OCI-LY7 (cell line): ENCODE data around the gene SLC22A4.

Experiments
- EZH2phosphoT487 ChIP-seq: fragments of 200-600 bp; sonication (generic); IDR thresholded peaks from 2 replicates; pipeline ENCODE4 v1.6.1; 2018; ENCODE audit warnings: low read depth, borderline replicate concordance, mild to moderate bottlenecking, mixed run types, antibody characterized with exemption, low read length, moderate library complexity, mixed read lengths
- TF ChIP-seq, protein P1 (sequence below): fragments of 200-600 bp; sonication (generic); conservative IDR thresholded peaks from 2 replicates; pipeline ENCODE4 v1.5.1; 2014; ENCODE audit warnings: mild to moderate bottlenecking, antibody characterized with exemption, low read length, moderate library complexity, mixed read lengths

DNA sequence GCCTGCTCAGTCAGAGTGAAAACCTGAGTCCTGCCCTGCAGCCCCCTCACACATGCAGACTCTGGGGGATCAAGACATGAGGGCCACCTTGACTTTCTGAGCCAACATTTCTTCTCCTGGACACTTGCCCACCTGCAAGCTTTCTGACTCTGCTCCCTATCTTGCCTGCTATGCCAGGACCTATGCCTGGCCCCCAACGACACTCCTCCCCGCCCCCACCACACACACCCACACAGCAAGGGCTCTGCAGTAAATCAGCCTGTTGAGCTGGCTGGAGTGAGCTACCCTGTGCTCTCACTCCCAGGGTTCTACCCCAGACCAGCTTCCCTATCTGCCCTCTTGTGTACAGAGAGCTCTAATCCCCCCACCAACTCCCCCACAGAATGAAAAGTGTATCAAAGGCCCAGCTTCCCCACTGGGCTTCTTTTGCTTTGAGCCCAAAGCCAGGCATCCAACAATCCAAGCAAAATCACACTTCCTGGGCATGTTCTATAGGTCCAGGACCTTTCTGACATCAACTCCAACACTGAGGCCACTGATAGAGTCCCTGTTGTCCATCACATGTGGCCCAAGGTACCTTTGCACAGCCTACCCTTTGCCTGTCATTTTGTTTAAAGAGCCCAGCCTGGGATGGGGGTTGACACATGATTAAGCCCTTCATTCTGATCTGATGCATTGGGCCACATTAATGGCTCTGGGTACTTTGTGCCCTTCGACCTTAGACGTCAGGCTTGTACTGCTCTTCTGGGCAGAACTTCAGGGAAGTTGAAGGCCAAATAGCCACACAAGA lies 29.5 kb upstream of the SLC22A4 start:
- TF ChIP-seq, protein P1, sequence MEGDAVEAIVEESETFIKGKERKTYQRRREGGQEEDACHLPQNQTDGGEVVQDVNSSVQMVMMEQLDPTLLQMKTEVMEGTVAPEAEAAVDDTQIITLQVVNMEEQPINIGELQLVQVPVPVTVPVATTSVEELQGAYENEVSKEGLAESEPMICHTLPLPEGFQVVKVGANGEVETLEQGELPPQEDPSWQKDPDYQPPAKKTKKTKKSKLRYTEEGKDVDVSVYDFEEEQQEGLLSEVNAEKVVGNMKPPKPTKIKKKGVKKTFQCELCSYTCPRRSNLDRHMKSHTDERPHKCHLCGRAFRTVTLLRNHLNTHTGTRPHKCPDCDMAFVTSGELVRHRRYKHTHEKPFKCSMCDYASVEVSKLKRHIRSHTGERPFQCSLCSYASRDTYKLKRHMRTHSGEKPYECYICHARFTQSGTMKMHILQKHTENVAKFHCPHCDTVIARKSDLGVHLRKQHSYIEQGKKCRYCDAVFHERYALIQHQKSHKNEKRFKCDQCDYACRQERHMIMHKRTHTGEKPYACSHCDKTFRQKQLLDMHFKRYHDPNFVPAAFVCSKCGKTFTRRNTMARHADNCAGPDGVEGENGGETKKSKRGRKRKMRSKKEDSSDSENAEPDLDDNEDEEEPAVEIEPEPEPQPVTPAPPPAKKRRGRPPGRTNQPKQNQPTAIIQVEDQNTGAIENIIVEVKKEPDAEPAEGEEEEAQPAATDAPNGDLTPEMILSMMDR, result no peak
- no peak for TF ChIP-seq EZH2phosphoT487
